H1 (cell line): Measurements from ENCODE around the gene OR2H2. TPM values are rescaled to one million over a fixed set of nuclear protein-coding genes. Genes with fewer than 3 reads are reported as not detected.
A peak's percentile ranks its signal among the peaks of the same experiment; 100 is the strongest.

ENCODE experiments used
- CTCF ChIA-PET: fragments of 300-600 bp; sonication (Branson Sonifier 250); formaldehyde crosslinking; loops from one replicate; lab custom pipeline; 2021; ENCODE audit not compliant: partially characterized antibody; lab: Charles Lee
- POLR2A ChIA-PET: fragments of 300-600 bp; sonication (Branson Sonifier 250); formaldehyde crosslinking; loops from one replicate; lab custom pipeline; 2021; ENCODE audit warnings: inconsistent platforms; ENCODE audit not compliant: partially characterized antibody; lab: Charles Lee
- DNase-seq, 2 experiments: peaks; one replicate each; pipeline versions ENCODE4 v3.0.0 to v3.0.0-alpha.2; 2010 to 2022; ENCODE audit warnings: low spot score in 2 of 2, low read depth in 1 of 2, mixed read lengths in 1 of 2
- FAIRE-seq: peaks from 2 replicates; lab custom pipeline; 2011; peaks lifted over from hg19 to GRCh38; lab: Jason Lieb, UNC
- H2AFZ ChIP-seq: 2 replicates; pipeline ENCODE4 v1.8.1; 2012; ENCODE audit warnings: low read length, inconsistent platforms
- H2AK5ac ChIP-seq: 2 replicates; pipeline ENCODE4 v1.6.1; 2013; ENCODE audit warnings: low read depth, low read length
- H2BK120ac ChIP-seq: replicated peaks from 2 replicates; pipeline ENCODE3; 2013; ENCODE audit warnings: low read depth, low read length, inconsistent platforms
- H2BK12ac ChIP-seq: 2 replicates; pipeline ENCODE4 v1.6.1; 2013; ENCODE audit warnings: low read depth, low read length
- H2BK15ac ChIP-seq: 2 replicates; pipeline ENCODE4 v1.6.1; 2013; ENCODE audit warnings: low read length
- H2BK20ac ChIP-seq: 2 replicates; pipeline ENCODE4 v1.6.1; 2013; ENCODE audit warnings: low read length
- H2BK5ac ChIP-seq: 2 replicates; pipeline ENCODE4 v1.6.1; 2013; ENCODE audit warnings: low read depth, low read length
- H3K14ac ChIP-seq: 2 replicates; pipeline ENCODE4 v1.6.1; 2013; ENCODE audit warnings: inconsistent platforms; ENCODE audit not compliant: insufficient read length
- H3K18ac ChIP-seq: 2 replicates; pipeline ENCODE4 v1.6.1; 2013; ENCODE audit warnings: low read length; ENCODE audit errors: extremely low read depth
- H3K23ac ChIP-seq: 2 replicates; pipeline ENCODE4 v1.6.1; 2013; ENCODE audit warnings: inconsistent platforms; ENCODE audit not compliant: insufficient read length
- H3K23me2 ChIP-seq: 2 replicates; pipeline ENCODE4 v1.6.1; 2013; ENCODE audit warnings: low read depth, low read length
- H3K27ac ChIP-seq: 2 replicates; pipeline ENCODE4 v1.6.1; 2011; ENCODE audit warnings: low read depth, low read length, inconsistent platforms
- H3K27me3 ChIP-seq, 4 experiments: replicated peaks in 1 of 4; 1 replicate in 1 of 4; 2 replicates in 3 of 4; pipeline versions ENCODE4 v1.6.1 to v1.8.1; 2011 to 2013; ENCODE audit warnings: low read length in 3 of 4, mild to moderate bottlenecking in 3 of 4, inconsistent platforms in 2 of 4, mixed read lengths in 2 of 4, moderate library complexity in 1 of 4; ENCODE audit not compliant: control insufficient read depth in 3 of 4, insufficient read depth in 3 of 4; ENCODE audit errors: extremely low read depth in 1 of 4
- H3K36me3 ChIP-seq, 4 experiments: 2 replicates each; pipeline versions ENCODE4 v1.6.1 to v1.8.1; 2011 to 2013; ENCODE audit warnings: mild to moderate bottlenecking in 4 of 4, low read length in 3 of 4, moderate library complexity in 2 of 4, control low read depth in 1 of 4, inconsistent platforms in 1 of 4; ENCODE audit not compliant: insufficient read depth in 4 of 4, control insufficient read depth in 2 of 4
- H3K4ac ChIP-seq: replicated peaks from 2 replicates; pipeline ENCODE3; 2013; ENCODE audit warnings: low read length, low read depth, mixed read lengths, inconsistent platforms; ENCODE audit not compliant: insufficient read length
- H3K4me1 ChIP-seq, 4 experiments: replicated peaks in 1 of 4; 1 replicate in 1 of 4; 2 replicates in 3 of 4; pipeline versions ENCODE4 v1.6.1 to v1.8.1; 2011 to 2013; ENCODE audit warnings: low read length in 3 of 4, inconsistent platforms in 2 of 4, mixed read lengths in 1 of 4; ENCODE audit not compliant: insufficient read depth in 4 of 4, control insufficient read depth in 3 of 4
- H3K4me2 ChIP-seq, 2 experiments: 2 replicates each; pipeline versions ENCODE4 v1.6.1 to v1.8.1; 2011 to 2013; ENCODE audit warnings: low read depth in 2 of 2, low read length in 2 of 2, control low read depth in 1 of 2, inconsistent platforms in 1 of 2, mild to moderate bottlenecking in 1 of 2; ENCODE audit not compliant: insufficient read depth in 1 of 2
- H3K4me3 ChIP-seq, 4 experiments: fragments of 200-600, 300-600 bp in 1 of 4; sonication (generic), shearing (Covaris generic), sonication (Bioruptor Twin) in 1 of 4; 2 replicates each; pipeline versions ENCODE4 v1.5.1 to v1.8.1; 2011 to 2016; ENCODE audit warnings: low read length in 4 of 4, low read depth in 3 of 4, control low read depth in 2 of 4, inconsistent platforms in 2 of 4, mild to moderate bottlenecking in 2 of 4, mixed read lengths in 1 of 4, moderate library complexity in 1 of 4; ENCODE audit not compliant: insufficient read depth in 2 of 4; ENCODE audit errors: extremely low read depth in 1 of 4
- H3K56ac ChIP-seq: replicated peaks from 2 replicates; pipeline ENCODE3; 2013; ENCODE audit warnings: low read depth, mild to moderate bottlenecking, mixed read lengths, low read length, inconsistent platforms; ENCODE audit not compliant: insufficient read length
- H3K79me1 ChIP-seq: 2 replicates; pipeline ENCODE4 v1.6.1; 2013; ENCODE audit warnings: low read depth, low read length, control low read depth
- H3K79me2 ChIP-seq, 2 experiments: 2 replicates each; pipeline versions ENCODE4 v1.6.1 to v1.8.1; 2012 to 2013; ENCODE audit warnings: low read length in 2 of 2, mild to moderate bottlenecking in 2 of 2, inconsistent platforms in 1 of 2; ENCODE audit not compliant: insufficient read depth in 2 of 2, control insufficient read depth in 1 of 2
- H3K9ac ChIP-seq, 4 experiments: replicated peaks in 1 of 4; 1 replicate in 1 of 4; 2 replicates in 3 of 4; pipeline versions ENCODE4 v1.6.1 to v1.8.1; 2011 to 2013; ENCODE audit warnings: low read depth in 3 of 4, low read length in 3 of 4, control low read depth in 2 of 4, mild to moderate bottlenecking in 2 of 4, moderate library complexity in 2 of 4, inconsistent platforms in 1 of 4; ENCODE audit errors: extremely low read depth in 1 of 4
- H3K9me3 ChIP-seq, 2 experiments: 2 replicates each; pipeline versions ENCODE4 v1.6.1 to v1.8.1; 2012 to 2013; ENCODE audit warnings: mild to moderate bottlenecking in 2 of 2, moderate library complexity in 2 of 2, control low read depth in 1 of 2, inconsistent platforms in 1 of 2, low read depth in 1 of 2, low read length in 1 of 2, mixed read lengths in 1 of 2; ENCODE audit not compliant: insufficient read depth in 2 of 2
- H4K20me1 ChIP-seq, 2 experiments: replicated peaks in 1 of 2; 2 replicates each; pipeline versions ENCODE3 to v1.8.1; 2011 to 2013; ENCODE audit warnings: inconsistent platforms in 2 of 2, low read length in 2 of 2, mild to moderate bottlenecking in 1 of 2; ENCODE audit not compliant: insufficient read depth in 2 of 2, control insufficient read depth in 1 of 2
- H4K5ac ChIP-seq: 2 replicates; pipeline ENCODE4 v1.6.1; 2013; ENCODE audit warnings: low read length, low read depth, mixed read lengths, inconsistent platforms; ENCODE audit not compliant: insufficient read length
- H4K8ac ChIP-seq: 2 replicates; pipeline ENCODE4 v1.8.0; 2013; ENCODE audit warnings: mild to moderate bottlenecking, moderate library complexity, low read length, inconsistent platforms; ENCODE audit not compliant: insufficient read depth; ENCODE audit errors: extremely low read depth
- H4K91ac ChIP-seq: replicated peaks from 2 replicates; pipeline ENCODE3; 2013; ENCODE audit warnings: low read length, mixed read lengths, inconsistent platforms; ENCODE audit not compliant: insufficient read length
- BACH1 ChIP-seq: IDR thresholded peaks from 2 replicates; pipeline ENCODE4 v1.6.1; 2012; ENCODE audit warnings: low read length, improper control_type of control experiment
- BRCA1 ChIP-seq: IDR thresholded peaks from 2 replicates; pipeline ENCODE4 v1.6.1; 2012; ENCODE audit warnings: low read depth, low read length, improper control_type of control experiment
- CTCF ChIP-seq, 3 experiments: IDR thresholded peaks; 1 replicate in 2 of 3; 2 replicates in 1 of 3; pipeline versions ENCODE4 v1.5.1 to v1.6.1; 2011; ENCODE audit warnings: low read length in 3 of 3, mild to moderate bottlenecking in 3 of 3, inconsistent platforms in 2 of 3, low read depth in 1 of 3, moderate library complexity in 1 of 3; ENCODE audit not compliant: insufficient read depth in 1 of 3; ENCODE audit errors: control extremely low read depth in 1 of 3
- HDAC6 ChIP-seq: IDR thresholded peaks from one replicate; pipeline ENCODE4 v1.7.1; 2012; ENCODE audit warnings: low read depth, mild to moderate bottlenecking, inconsistent platforms, low read length, moderate library complexity
- POLR2AphosphoS5 ChIP-seq: IDR thresholded peaks from 2 replicates; pipeline ENCODE4 v1.6.1; 2011; ENCODE audit warnings: low read depth, low read length
- RAD21 ChIP-seq, 2 experiments: IDR thresholded peaks in 1 of 2; conservative IDR thresholded peaks in 1 of 2; 2 replicates each; pipeline ENCODE4 v1.6.1; 2011; ENCODE audit warnings: low read depth in 2 of 2, low read length in 2 of 2, improper control_type of control experiment in 1 of 2, inconsistent platforms in 1 of 2, mild to moderate bottlenecking in 1 of 2, moderate library complexity in 1 of 2
- SIN3A ChIP-seq, 2 experiments: IDR thresholded peaks in 1 of 2; conservative IDR thresholded peaks in 1 of 2; 2 replicates each; pipeline ENCODE4 v1.6.1; 2011 to 2012; ENCODE audit warnings: low read length in 2 of 2, improper control_type of control experiment in 1 of 2, low read depth in 1 of 2, mild to moderate bottlenecking in 1 of 2
- SUZ12 ChIP-seq: fragments of 200-600 bp; sonication (generic); IDR thresholded peaks from 2 replicates; pipeline ENCODE4 v1.6.1; 2012; ENCODE audit warnings: mild to moderate bottlenecking, inconsistent platforms, low read length, moderate library complexity, mixed read lengths
- TAF1 ChIP-seq: IDR thresholded peaks from 2 replicates; pipeline ENCODE4 v1.6.1; 2011; ENCODE audit warnings: mild to moderate bottlenecking, low read depth, low read length
- TCF12 ChIP-seq: IDR thresholded peaks from 2 replicates; pipeline ENCODE4 v1.6.1; 2011; ENCODE audit warnings: low read depth, mild to moderate bottlenecking, low read length
- WGBS, 2 experiments: shearing (Covaris generic) in 1 of 2; methylation state at CpG; one replicate each; pipeline versions ENCODE4 v1.1.6 to v1.1.7; 2013 to 2015; ENCODE audit warnings: low lambda C conversion rate in 2 of 2, mixed read lengths in 2 of 2, inconsistent platforms in 1 of 2, low coverage in 1 of 2, missing lambda C conversion rate in 1 of 2; ENCODE audit not compliant: insufficient replicate concordance in 2 of 2, insufficient coverage in 1 of 2, insufficient read length in 1 of 2; ENCODE audit errors: extremely low coverage in 1 of 2, missing lambda C conversion rate in 1 of 2; 5-methylcytosine and 5-hydroxymethylcytosine counted together
- polyA plus RNA-seq, 7 experiments: library from polyadenylated mRNA; depleted of rRNA in 3 of 7; stranded (reverse) in 5 of 7; unstranded in 2 of 7; fragments of >200 nt in 5 of 7; fragments of 200-250 nt in 2 of 7; gene quantifications; 1 replicate in 5 of 7; 2 replicates in 1 of 7; 4 replicates in 1 of 7; pipeline versions ENCODE4 v1.2.1 to v1.2.3, GENCODE V29; 2011 to 2013; ENCODE audit warnings: missing spikeins in 2 of 7, mixed read lengths in 2 of 7
- total RNA-seq: library from RNA; stranded (reverse); fragmentation: NEBNext Ultra II Directional; extraction: Animal tissue kit (Norgen Biotek cat#: 25700); gene quantifications from 2 replicates; pipeline ENCODE4 v1.2.1, GENCODE V29; 2021

Gene OR2H2
- total and polyA plus RNA-seq, 2 of the 8 experiments (the other 6 are each of a cell fraction or from before 2014, with no cell fraction given): not detected

GRCh38 chr6:29589423-29590048, 4.6 kb downstream of the OR2H2 start:
- POLR2A ChIA-PET: interaction anchor here (0.8 to 3.5 kb wide), 5 partner anchors 9 to 213 kb away, joined by 3 to 20 read pairs (median 4); no protein-coding TSS in a partner anchor
- H2AFZ ChIP-seq: no peak overlapping the region
- H2BK120ac ChIP-seq: no peak overlapping the region
- no peak for TF ChIP-seq BACH1
- no peak for TF ChIP-seq TCF12
- no peak for TF ChIP-seq POLR2AphosphoS5
- no peak for TF ChIP-seq SUZ12
- TF ChIP-seq TAF1: no peak
- no peak for TF ChIP-seq SIN3A (conservative IDR thresholded peaks at IDR 0.05 in 1 of 2, IDR thresholded peaks at IDR 0.05 in 1 of 2; ENCODE audit: low read depth in 1 of 2, low read length in 2 of 2)
- TF ChIP-seq RAD21 (IDR thresholded peaks at IDR 0.05 in 1 of 2, conservative IDR thresholded peaks at IDR 0.05 in 1 of 2; ENCODE audit: low read depth in 2 of 2, low read length in 2 of 2): peak; percentile 99 to 100
- no peak for TF ChIP-seq HDAC6
- no peak for TF ChIP-seq BRCA1
- peak; percentile 70 to 96 (median 87) for TF ChIP-seq CTCF (IDR thresholded peaks at IDR 0.05; ENCODE audit: control extremely low read depth in 1 of 3, insufficient read depth in 1 of 3, low read depth in 1 of 3, low read length in 3 of 3)

More at GRCh38 chr6:29589423-29590048, 4.6 kb downstream of the OR2H2 start:
- H3K4me1 ChIP-seq: no peaks in the 10 kb centered on the region
- H3K27me3 ChIP-seq: no peaks in the 10 kb centered on the region
- no peaks in the 10 kb centered on the region for H3K79me1 ChIP-seq
- no peaks in the 10 kb centered on the region for H4K20me1 ChIP-seq
- H3K27ac ChIP-seq: no peak overlapping the region
- H3K23ac ChIP-seq: no peak overlapping the region
- H4K8ac ChIP-seq: no peak overlapping the region
- no peak overlapping the region for H3K56ac ChIP-seq
- peak; percentile 96 for FAIRE-seq
- no peak overlapping the region for H3K9ac ChIP-seq
- H3K36me3 ChIP-seq: no peaks in the 10 kb centered on the region
- H4K5ac ChIP-seq: no peak overlapping the region
- no peak overlapping the region for H2BK5ac ChIP-seq
- WGBS, 2 experiments: 36% methylated on average over 3 of the region's 3 CpGs; no CpG with 5 or more reads in 1 of the 2 experiments
- no peaks in the 10 kb centered on the region for H3K23me2 ChIP-seq
- H2BK12ac ChIP-seq: no peak overlapping the region
- no peak overlapping the region for H3K14ac ChIP-seq
- DNase-seq: peak in 1 of 2 experiments; percentile 75
- no peaks in the 10 kb centered on the region for H3K79me2 ChIP-seq
- H3K4me3 ChIP-seq: no peak overlapping the region
- H2BK20ac ChIP-seq: no peak overlapping the region
- no peak overlapping the region for H2BK15ac ChIP-seq
- H3K4ac ChIP-seq: no peak overlapping the region
- H2AK5ac ChIP-seq: no peak overlapping the region
- no peaks in the 10 kb centered on the region for H3K9me3 ChIP-seq
- CTCF ChIA-PET: interaction anchor here (0.6 to 7.2 kb wide), 45 partner anchors 9 to 517 kb away, joined by 3 to 53 read pairs (median 4); partner anchors contain the start of genes OR12D1, OR12D3, OR5V1 and UBD
- H4K91ac ChIP-seq: no peak overlapping the region
- H3K4me2 ChIP-seq: no peak overlapping the region
- no peak overlapping the region for H3K18ac ChIP-seq
